HS-5 (cell line): ENCODE measurements around the gene CHP1.
"Not testable (repeated sequence)": the region's sequence is repeated elsewhere in the genome, so short reads cannot be mapped to it uniquely, and the experiment has no call there.

ENCODE experiments used
- DNase-seq: peaks from one replicate; pipeline ENCODE4 v3.0.0-alpha.2; 2012; ENCODE audit warnings: low read depth

Gene CHP1

GRCh38 chr15:41292521-41292920 is 61.5 kb downstream of the CHP1 start:
- DNase-seq: no peak

- not testable (repeated sequence) for DNase-seq
These were observed 70.1 kb downstream of the CHP1 start for GRCh38 chr15:41301139-41301538.

GRCh38 chr15:41301587-41301986 is 70.5 kb downstream of the CHP1 start:
- DNase-seq: no peak

DNA sequence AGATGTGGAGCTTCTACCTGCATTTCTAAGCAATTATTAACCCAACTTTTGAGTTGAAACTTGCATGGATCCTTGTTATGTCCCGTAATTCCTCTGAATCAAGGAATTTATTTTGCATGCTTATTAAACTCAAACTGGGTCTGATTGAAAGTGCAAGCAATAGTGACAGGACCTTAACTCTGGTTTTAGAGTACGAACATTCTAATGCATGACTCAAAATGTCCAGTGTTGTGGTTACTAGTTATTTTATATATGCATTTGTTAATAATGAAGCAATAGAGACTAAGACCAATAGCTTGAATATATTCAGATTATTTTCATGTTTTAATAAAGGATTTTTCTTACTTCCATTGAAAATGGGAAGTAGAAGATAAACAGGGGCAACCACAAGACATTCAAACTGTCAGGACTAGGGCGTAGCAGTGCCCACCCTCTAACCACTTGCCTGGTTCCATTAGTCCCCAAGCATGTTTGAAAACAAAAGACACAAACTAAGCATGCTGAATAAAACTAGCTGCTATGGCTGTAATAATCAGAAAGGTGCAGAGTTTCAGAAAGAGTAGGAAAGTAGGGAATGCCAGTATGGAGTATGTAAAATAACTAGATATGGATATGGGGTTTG is 73.2 kb downstream of the CHP1 start:
- no peak for DNase-seq

GRCh38 chr15:41307679-41308078 is 76.6 kb downstream of the CHP1 start:
- DNase-seq: no peak

- DNase-seq: no peak
These were observed 78.3 kb downstream of the CHP1 start for GRCh38 chr15:41309226-41309905.

- not testable (repeated sequence) for DNase-seq
These were observed 89.8 kb downstream of the CHP1 start for GRCh38 chr15:41320805-41321330.

- DNase-seq: no peak
These were observed 92.5 kb downstream of the CHP1 start for GRCh38 chr15:41323611-41324010.

DNA sequence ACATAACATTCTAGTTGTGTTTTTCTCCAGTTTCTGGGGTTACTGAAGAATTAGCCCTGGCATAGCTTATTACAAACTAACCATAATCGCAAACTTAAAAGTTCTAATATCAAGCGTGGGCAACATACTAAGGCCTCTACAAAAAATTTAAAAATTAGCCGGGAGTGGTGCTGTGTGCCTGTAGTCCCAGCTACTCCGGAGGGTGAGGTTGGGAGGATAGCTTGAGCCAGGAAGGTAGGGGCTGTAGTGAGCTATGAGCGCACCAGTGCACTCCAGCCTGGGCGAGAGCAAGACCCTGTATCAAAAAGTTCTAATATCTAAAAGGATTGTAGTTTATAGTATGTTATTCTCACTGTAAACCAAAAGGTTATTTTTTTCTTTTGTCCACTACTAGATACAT is 100.2 kb downstream of the CHP1 start:
- no peak for DNase-seq
